HCT116 (cell line): Measurements from ENCODE around the gene FSTL4.

Experiments used
- CTCF ChIP-seq, 3 experiments: fragments of 200-600 bp in 1 of 3; sonication (generic) in 1 of 3; IDR thresholded peaks in 2 of 3; conservative IDR thresholded peaks in 1 of 3; 2 replicates each; pipeline ENCODE4 v1.5.1; 2012 to 2017; ENCODE audit warnings: low read depth in 2 of 3, low read length in 2 of 3, antibody characterized with exemption in 1 of 3, borderline replicate concordance in 1 of 3, control low read depth in 1 of 3, mild to moderate bottlenecking in 1 of 3, mixed read lengths in 1 of 3, mixed run types in 1 of 3, moderate library complexity in 1 of 3; ENCODE audit not compliant: insufficient read depth in 1 of 3
- EZH2 ChIP-seq: fragments of 200-600 bp; sonication (generic); IDR thresholded peaks from 2 replicates; pipeline ENCODE4 v1.6.1; 2017; ENCODE audit warnings: antibody characterized with exemption, mixed run types

GRCh38 chr5:133423618-133424282 lies 188.6 kb downstream of the FSTL4 start:
- TF ChIP-seq CTCF (IDR thresholded peaks at IDR 0.05 in 2 of 3, conservative IDR thresholded peaks at IDR 0.05 in 1 of 3; ENCODE audit: borderline replicate concordance in 1 of 3, insufficient read depth in 1 of 3, low read depth in 2 of 3, low read length in 2 of 3) (peak; percentile 62 to 92 (median 87)), EZH2 (no peak)
